IMR-90 (cell line): ENCODE results near the gene CXCL6. TPM values are rescaled to one million over a fixed set of nuclear protein-coding genes. Genes with fewer than 3 reads are reported as not detected.

Experiments used
- ATAC-seq: fragments of 200-7000 bp; cut with Tn5 transposase; 2 replicates; pipeline ENCODE4 v1.9.1; 2020; ENCODE audit warnings: low read depth, mild to moderate bottlenecking, moderate library complexity
- BruUV-seq: library from RNA; stranded (reverse); fragments of 400-500 nt; replicated peaks from 2 replicates; lab custom pipeline; 2021; lab: Mats Ljungman, UMichigan
- CTCF ChIA-PET: fragments of 300-600 bp; formaldehyde crosslinking; extraction: SDS; loops from one replicate; lab custom pipeline; 2021; ENCODE audit warnings: antibody characterized with exemption; lab: Yijun Ruan, JAX
- POLR2A ChIA-PET: fragments of 300-600 bp; sonication (Branson Sonifier 250); formaldehyde crosslinking; loops from one replicate; lab custom pipeline; 2022; ENCODE audit warnings: antibody characterized with exemption; ENCODE audit not compliant: unreplicated experiment; lab: Charles Lee
- DNase-seq: peaks from one replicate; pipeline ENCODE4 v3.0.0; 2013
- H2AFZ ChIP-seq: replicated peaks from 2 replicates; pipeline ENCODE3; 2013; ENCODE audit warnings: low read length, mild to moderate bottlenecking; ENCODE audit not compliant: poor library complexity
- H2AK5ac ChIP-seq: 2 replicates; pipeline ENCODE4 v1.6.1; 2013; ENCODE audit warnings: low read depth, low read length, inconsistent platforms
- H2AK9ac ChIP-seq: replicated peaks from 2 replicates; pipeline ENCODE3; 2013; ENCODE audit warnings: mild to moderate bottlenecking, low read depth, low read length, moderate library complexity; ENCODE audit not compliant: poor library complexity
- H2BK120ac ChIP-seq: 2 replicates; pipeline ENCODE4 v1.6.1; 2013; ENCODE audit warnings: low read depth, low read length, inconsistent platforms
- H2BK15ac ChIP-seq: 3 replicates; pipeline ENCODE4 v1.6.1; 2013; ENCODE audit warnings: low read depth, low read length, inconsistent platforms
- H2BK20ac ChIP-seq: 2 replicates; pipeline ENCODE4 v1.6.1; 2013; ENCODE audit warnings: low read depth, mild to moderate bottlenecking, inconsistent platforms, low read length, moderate library complexity
- H2BK5ac ChIP-seq: 2 replicates; pipeline ENCODE4 v1.6.1; 2013; ENCODE audit warnings: mild to moderate bottlenecking, low read depth, low read length, inconsistent platforms; ENCODE audit not compliant: poor library complexity, severe bottlenecking
- H3K14ac ChIP-seq: replicated peaks from 2 replicates; pipeline ENCODE4 v1.6.1; 2013; ENCODE audit warnings: low read depth, low read length, inconsistent platforms
- H3K18ac ChIP-seq: 2 replicates; pipeline ENCODE4 v1.6.1; 2013; ENCODE audit warnings: low read depth, low read length, control low read depth
- H3K23ac ChIP-seq: 2 replicates; pipeline ENCODE4 v1.6.1; 2013; ENCODE audit warnings: low read depth, low read length, inconsistent platforms
- H3K27ac ChIP-seq: 2 replicates; pipeline ENCODE4 v1.5.1; 2013; ENCODE audit warnings: mild to moderate bottlenecking, control low read depth, low read length; ENCODE audit not compliant: insufficient read depth
- H3K27me3 ChIP-seq: 2 replicates; pipeline ENCODE4 v1.6.1; 2013; ENCODE audit warnings: low read length; ENCODE audit not compliant: control insufficient read depth, insufficient read depth
- H3K36me3 ChIP-seq: 2 replicates; pipeline ENCODE4 v1.6.1; 2013; ENCODE audit warnings: low read length, mixed read lengths; ENCODE audit not compliant: control insufficient read depth, insufficient read depth
- H3K4ac ChIP-seq: 2 replicates; pipeline ENCODE4 v1.6.1; 2013; ENCODE audit warnings: low read depth, low read length, inconsistent platforms
- H3K4me1 ChIP-seq: 2 replicates; pipeline ENCODE4 v1.6.1; 2013; ENCODE audit warnings: low read length, mixed read lengths; ENCODE audit not compliant: control insufficient read depth, insufficient read depth
- H3K4me2 ChIP-seq: 2 replicates; pipeline ENCODE4 v1.6.1; 2013; ENCODE audit warnings: low read depth, mild to moderate bottlenecking, control low read depth, low read length, moderate library complexity
- H3K4me3 ChIP-seq: 2 replicates; pipeline ENCODE4 v1.5.1; 2013; ENCODE audit warnings: low read depth, mild to moderate bottlenecking, control low read depth, low read length, moderate library complexity; ENCODE audit not compliant: insufficient read depth
- H3K56ac ChIP-seq: 2 replicates; pipeline ENCODE4 v1.6.1; 2013; ENCODE audit warnings: low read length, inconsistent platforms; ENCODE audit not compliant: insufficient read depth; ENCODE audit errors: extremely low read depth
- H3K79me1 ChIP-seq, 2 experiments: 2 replicates each; pipeline ENCODE4 v1.6.1; 2013; ENCODE audit warnings: low read length in 2 of 2, inconsistent platforms in 1 of 2, low read depth in 1 of 2
- H3K9ac ChIP-seq: 2 replicates; pipeline ENCODE4 v1.6.1; 2013; ENCODE audit warnings: low read depth, low read length, control low read depth
- H3K9me1 ChIP-seq: 2 replicates; pipeline ENCODE4 v1.6.1; 2013; ENCODE audit warnings: low read length, inconsistent platforms; ENCODE audit not compliant: insufficient read depth
- H3K9me3 ChIP-seq: 2 replicates; pipeline ENCODE4 v1.6.1; 2013; ENCODE audit warnings: low read length; ENCODE audit not compliant: control insufficient read depth, insufficient read depth
- H4K20me1 ChIP-seq: 2 replicates; pipeline ENCODE4 v1.6.1; 2013; ENCODE audit warnings: low read length, inconsistent platforms; ENCODE audit not compliant: insufficient read depth
- H4K5ac ChIP-seq: 2 replicates; pipeline ENCODE4 v1.6.1; 2013; ENCODE audit warnings: mild to moderate bottlenecking, low read depth, low read length, control low read depth
- H4K8ac ChIP-seq, 2 experiments: 2 replicates each; pipeline ENCODE4 v1.6.1; 2013; ENCODE audit warnings: low read depth in 2 of 2, low read length in 2 of 2, control low read depth in 1 of 2, inconsistent platforms in 1 of 2
- H4K91ac ChIP-seq: 2 replicates; pipeline ENCODE4 v1.6.1; 2013; ENCODE audit warnings: low read depth, low read length, inconsistent platforms; ENCODE audit not compliant: insufficient read depth
- POLR2A ChIP-seq: IDR thresholded peaks from 2 replicates; pipeline ENCODE4 v1.6.1; 2012; ENCODE audit warnings: mild to moderate bottlenecking, low read depth, low read length
- WGBS, 2 experiments: methylation state at CpG; one replicate each; pipeline versions ENCODE4 v1.1.5 to v1.1.7; 2013; ENCODE audit warnings: missing lambda C conversion rate in 2 of 2; ENCODE audit not compliant: insufficient read length in 1 of 2; ENCODE audit errors: extremely low coverage in 2 of 2; 5-methylcytosine and 5-hydroxymethylcytosine counted together
- dilution Hi-C: fragments of 300-500 bp; cut with HindIII; formaldehyde crosslinking; loops from one replicate; pipeline ENCODE4 v1.14.3; 2018; ENCODE audit warnings: low sequenced_read_pairs; ENCODE audit not compliant: unreplicated experiment
- in situ Hi-C: fragments of 300-500 bp; cut with MboI; formaldehyde crosslinking; loops from 3 replicates; pipeline ENCODE4 v1.14.3; 2019; ENCODE audit warnings: low sequenced_read_pairs, inconsistent platforms, mixed read lengths
- intact Hi-C: fragments of 100-400 bp; cut with micrococcal nuclease; formaldehyde crosslinking; loops from 2 replicates; pipeline ENCODE4 v1.10.0; 2022
- polyA plus RNA-seq, 3 experiments: library from polyadenylated mRNA; depleted of rRNA; stranded (reverse); fragments of >200 nt; gene quantifications; 2 replicates each; pipeline ENCODE4 v1.2.3, GENCODE V29; 2012; ENCODE audit warnings: low replicate concordance in 1 of 3
- total RNA-seq: library from RNA; depleted of rRNA; stranded (reverse); fragments of >200 nt; gene quantifications from 2 replicates; pipeline ENCODE4 v1.2.3, GENCODE V29; 2012

Gene CXCL6
- total and polyA plus RNA-seq, 2 of the 4 experiments (the other 2 are of a cell fraction) = not detected

DNA sequence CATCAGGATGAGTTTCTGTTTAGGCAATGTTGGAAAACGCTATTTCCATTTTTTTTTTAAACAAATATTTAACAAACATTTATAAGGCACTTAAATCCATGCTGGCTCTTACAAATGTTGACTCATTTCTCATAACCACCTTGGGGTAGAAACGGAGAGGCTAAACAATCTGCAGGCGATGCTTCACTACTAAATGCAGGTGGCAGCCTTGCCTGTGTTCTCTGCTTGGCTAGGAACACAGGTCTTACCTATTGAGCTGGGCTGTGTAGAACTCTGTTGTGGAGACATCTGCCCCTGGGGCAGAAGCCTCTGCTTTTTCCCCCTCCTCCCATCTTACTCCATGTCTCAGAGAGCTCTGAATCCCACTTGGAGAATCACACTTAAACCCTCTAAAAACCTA is 31.3 kb downstream of the CXCL6 start:
- Histone ChIP-seq H3K27me3 (peaks cover 48% of the 10 kb centered on the region), H3K14ac (no peak overlapping the region), H3K9me1 (no peaks in the 10 kb centered on the region), H2BK5ac (no peak overlapping the region), H3K56ac (no peak overlapping the region), H3K79me1 (no peaks in the 10 kb centered on the region), H4K5ac (no peak overlapping the region), H3K9me3 (no peaks in the 10 kb centered on the region), H3K36me3 (no peaks in the 10 kb centered on the region), H3K23ac (no peak overlapping the region), H2AK9ac (no peak overlapping the region), H2AK5ac (no peak overlapping the region), H2AFZ (no peak overlapping the region), H3K9ac (no peak overlapping the region), H4K91ac (no peak overlapping the region), H4K8ac (no peak overlapping the region), H3K27ac (no peak overlapping the region), H3K4me3 (no peak overlapping the region), H2BK120ac (no peak overlapping the region), H3K18ac (no peak overlapping the region), H3K4ac (no peak overlapping the region), H3K4me1 (peaks cover 5% of the 10 kb centered on the region), H2BK15ac (no peak overlapping the region), H4K20me1 (no peaks in the 10 kb centered on the region), H3K4me2 (no peak overlapping the region), H2BK20ac (no peak overlapping the region)
- no peak for TF ChIP-seq POLR2A
- ChIA-PET CTCF (interaction anchor here (1.4 to 1.7 kb wide), 2 partner anchors 138 to 267 kb away, joined by 4 read pairs; no protein-coding TSS in a partner anchor), POLR2A (no interaction called here)
- dilution Hi-C loops (no loop called here), in situ Hi-C loops (no loop called here), intact Hi-C loops (loop anchor here (10.0 kb wide), 2 partner anchors 167 to 267 kb away; partner anchors contain the start of gene CXCL3)
- BruUV-seq = no TSS peak
- WGBS, 2 experiments = 100% methylated on average over 1 of the region's 3 CpGs; no CpG with 5 or more reads in 1 of the 2 experiments
- DNase-seq (no peak), ATAC-seq (no peak)
